ENCODE data around the gene CAPZB.
A peak's percentile ranks its signal among the peaks of the same experiment; 100 is the strongest.
"Not testable (repeated sequence)": the region's sequence is repeated elsewhere in the genome, so short reads cannot be mapped to it uniquely, and the experiment has no call there.

The CAPZB gene

DNA sequence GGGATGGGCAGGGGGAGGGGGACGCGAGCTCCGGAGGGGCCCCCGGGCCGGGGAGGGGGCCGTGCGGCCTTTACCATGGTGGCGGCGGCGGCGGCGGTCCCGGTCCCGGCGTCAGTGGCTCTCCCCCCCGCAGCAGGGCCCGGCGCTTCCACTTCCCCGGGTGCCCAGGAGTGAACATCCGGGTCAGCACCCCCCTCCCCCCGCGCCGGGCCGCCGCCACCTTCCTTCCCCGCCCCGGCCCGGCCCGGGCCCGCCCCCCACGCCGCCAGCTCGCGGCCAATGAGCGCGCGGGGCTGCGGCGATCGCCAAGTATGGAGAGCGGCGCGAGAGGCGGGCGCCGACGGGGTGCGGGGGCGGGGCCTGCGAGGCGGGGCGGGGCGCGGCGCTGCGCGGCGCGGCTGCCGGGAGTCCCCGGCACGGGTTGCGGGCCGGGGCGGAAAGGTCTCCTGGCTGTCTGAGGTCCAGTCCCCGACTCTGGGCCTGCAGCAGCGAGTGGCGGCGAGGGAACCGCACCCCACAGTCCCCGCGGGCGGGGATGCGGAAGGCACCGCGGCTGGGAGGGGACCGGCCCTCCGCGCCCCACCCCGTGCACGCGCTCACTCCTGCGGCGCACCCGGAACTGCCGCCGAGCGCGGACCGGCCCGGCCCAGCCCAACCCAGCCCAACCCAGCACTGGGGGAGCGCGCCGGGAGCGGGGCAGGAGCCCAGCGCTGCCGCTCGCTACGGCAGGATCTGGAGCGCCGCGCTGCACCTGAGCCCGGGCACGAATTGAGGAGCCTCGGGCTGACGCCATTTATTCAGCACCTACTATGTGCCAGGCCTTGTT is at the start of gene CAPZB:
TSS of gene CAPZB (minus strand) at position 178 of the 826 bp plus-strand sequence. CDS start at position 77, 101 bp downstream.
- DNase-seq = peak; percentile 96

DNA sequence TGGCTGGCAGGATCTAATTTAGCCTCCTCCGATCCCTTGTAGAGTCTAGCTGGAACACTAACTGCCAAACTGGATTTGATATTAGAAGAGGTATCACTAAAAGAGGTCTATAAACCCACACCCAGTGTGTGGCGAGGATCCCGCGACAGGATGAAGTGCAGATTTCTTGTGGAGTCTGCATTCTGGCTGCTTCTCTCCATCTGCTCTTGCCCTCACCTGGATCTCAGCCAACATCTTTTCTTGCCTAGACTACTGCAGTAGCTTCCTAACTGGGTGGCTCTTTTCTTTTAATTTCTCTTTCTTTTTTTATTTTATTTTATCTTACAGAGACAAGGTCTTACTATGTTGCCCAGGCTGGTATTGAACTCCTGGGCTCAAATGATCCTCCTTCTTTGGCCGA is 48.9 kb upstream of the CAPZB start:
- DNase-seq = no peak

DNA sequence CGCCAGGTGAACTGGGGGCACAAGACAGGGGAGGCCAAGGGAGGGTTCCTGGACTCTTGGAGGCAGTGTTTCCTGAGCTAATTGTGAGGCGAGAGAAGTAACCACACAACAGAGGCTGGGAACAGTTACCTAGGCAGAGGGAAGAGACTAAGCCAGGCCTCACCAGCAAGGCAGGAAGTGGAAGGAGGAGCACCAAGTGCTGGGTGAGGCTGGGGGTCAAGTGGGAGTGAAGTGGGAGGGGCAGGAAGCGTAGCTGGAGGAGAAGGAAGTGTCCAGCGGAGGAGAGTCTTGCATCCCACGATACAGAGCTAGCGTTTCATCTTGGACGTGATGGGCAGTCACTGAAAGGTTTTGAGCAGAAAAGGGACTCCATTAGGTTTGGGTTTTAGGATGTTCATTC is 48.3 kb upstream of the CAPZB start:
- DNase-seq = no peak

DNA sequence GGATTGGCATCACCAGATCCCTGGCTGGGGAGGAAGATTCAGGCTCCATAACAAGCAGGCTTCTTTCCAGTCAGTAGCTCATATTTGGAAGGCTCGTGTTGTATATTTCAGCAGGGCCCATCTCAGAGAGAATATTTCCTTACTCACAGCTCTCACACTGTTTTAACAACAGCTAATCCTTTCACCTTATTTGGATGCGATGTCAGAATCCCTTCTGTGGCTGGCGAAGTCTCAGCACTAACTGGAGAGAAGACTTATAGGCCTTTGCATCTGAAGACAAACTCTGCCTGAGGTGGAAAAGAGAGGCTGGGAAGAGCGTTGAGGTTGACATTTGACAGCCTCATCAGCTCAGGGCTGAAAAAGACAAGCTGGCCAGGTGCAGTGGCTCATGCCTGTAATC is 47.2 kb upstream of the CAPZB start:
- DNase-seq = no peak

DNA sequence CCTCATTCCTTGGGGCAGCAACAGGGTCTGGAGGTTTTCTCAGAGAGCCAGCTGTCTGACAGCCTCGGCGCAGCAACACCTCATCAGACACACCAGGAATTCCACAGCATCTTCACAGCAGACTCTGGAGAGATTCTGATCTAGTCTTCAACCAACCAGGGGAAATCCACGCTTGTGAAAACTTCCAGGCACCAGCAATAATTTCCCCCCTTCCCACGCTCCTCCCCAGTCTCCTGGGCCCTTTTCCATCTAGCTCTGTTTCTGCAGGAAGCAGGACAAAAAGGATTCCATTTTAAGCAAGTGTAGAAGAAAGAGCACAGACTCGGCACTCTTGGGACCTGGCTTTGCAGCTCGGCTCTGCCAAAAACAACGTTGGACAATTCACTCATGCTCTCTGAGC is 44.3 kb upstream of the CAPZB start:
- DNase-seq = no peak

DNA sequence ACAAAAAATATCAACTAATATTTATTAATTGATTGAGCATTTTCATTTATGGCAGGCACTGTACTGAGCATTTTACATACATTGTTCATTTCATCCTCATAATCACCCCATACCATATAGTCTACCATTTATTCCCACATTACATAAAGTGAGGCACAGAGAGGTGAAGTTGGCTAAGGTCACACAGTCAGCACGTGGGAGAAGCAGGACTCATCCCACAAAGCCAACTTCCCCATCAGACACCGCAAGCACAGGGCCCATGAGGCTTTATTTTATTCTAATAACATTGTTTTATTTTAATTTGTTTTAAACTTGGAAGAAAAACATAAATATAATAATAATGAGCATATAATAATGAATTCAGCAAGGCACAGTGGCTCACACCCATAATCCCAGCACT is 43.1 kb upstream of the CAPZB start:
- no peak for DNase-seq

DNA sequence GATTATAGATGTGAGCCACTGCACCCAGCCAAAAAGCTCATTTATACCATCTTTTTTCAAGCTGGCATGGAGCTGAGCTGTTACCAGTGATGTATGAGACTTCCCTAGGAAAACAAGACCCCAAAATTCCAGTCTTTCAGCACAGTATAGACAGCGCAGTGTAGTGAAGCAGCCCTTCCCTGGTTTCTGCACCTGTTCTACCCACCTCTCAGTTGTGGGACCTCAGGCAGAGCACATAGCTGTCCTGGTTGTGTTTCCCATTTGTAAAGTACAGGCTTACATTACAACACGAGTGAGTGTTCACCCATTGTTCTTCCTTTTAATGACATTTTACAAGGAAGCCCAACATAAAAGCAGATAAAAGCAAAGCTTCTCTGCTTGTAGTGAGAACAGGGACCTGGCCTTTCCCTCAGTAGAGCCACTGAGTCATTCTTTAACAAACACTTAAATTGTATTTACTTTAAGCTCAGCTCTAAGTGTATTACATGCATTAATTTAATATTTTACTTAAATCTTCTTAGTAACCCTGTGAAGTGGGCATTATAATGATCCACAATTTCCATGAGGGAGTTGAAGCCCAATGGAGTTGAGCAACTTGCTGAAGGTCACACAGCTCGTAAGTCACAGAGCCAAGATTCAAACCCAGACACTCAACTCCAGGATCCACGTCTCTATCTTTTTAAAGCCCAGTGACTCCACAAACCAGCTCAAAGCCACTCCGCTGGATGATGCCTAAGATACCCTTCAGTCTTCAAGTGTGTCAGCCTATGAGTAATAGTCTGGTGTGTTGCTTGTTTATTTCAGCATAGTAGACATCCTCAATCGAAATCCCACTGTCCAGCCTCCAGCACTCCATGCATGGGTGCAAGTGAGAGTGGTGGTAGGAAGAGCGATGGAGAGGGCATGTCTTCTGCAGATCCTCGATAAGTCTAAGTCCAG is 40.5 kb upstream of the CAPZB start:
- no peak for DNase-seq

DNA sequence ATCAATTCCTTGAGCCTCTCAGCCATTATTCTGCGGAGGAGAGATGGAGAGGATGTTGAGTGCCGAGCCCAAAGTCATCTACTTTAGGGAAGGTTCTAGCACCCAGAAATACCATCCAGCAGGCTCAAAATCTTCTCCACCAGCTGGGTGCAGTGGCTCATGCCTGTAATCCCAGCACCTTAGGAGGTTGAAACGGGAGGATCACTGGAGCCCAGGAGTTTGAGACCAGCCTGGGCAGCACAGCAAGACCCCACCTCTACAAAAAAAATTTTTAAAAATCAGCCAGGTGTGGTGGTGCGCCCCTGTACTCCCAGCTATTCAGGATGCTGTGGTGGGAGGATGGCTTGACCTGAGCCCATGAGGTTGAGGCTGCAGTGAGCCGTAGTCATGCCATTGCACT is 39.5 kb upstream of the CAPZB start:
- no peak for DNase-seq

DNA sequence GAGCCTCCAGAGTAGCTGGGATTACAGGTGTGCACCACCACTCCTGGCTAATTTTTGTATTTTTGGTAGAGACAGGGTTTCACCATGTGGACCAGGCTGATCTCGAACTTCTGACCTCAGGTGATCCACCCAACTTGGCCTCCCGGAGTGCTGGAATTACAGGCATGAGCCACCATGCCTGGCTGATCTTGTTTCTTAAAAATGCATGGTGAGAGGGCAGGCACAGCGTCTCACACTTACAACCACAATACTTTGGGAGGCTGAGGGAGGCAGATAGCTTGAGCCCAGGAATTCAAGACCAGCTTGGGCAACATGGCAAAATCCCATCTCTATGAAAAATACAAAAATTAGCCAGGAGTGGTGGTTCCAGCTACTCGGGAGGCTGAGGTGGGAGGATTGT is 37.2 kb upstream of the CAPZB start:
- DNase-seq = not testable (repeated sequence)

DNA sequence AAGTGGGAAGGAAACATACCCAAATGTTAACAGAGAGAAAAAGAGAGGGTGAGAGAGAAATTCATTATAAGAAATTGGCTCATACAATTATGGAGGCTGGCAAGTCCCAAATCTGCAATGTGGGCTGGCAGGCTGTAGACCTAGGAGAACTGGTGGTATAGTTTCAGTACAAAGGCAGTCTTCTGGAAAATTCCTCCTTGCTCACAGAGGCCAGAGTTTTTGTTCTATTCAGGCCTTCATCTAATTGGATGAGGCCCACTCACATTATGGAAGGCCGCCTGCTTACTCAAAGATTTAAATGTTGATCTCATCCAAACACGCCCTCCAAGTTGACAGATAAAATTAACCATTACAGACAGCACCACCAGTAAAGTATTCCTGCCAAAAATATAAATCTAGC is 36.1 kb upstream of the CAPZB start:
- DNase-seq = no peak

DNA sequence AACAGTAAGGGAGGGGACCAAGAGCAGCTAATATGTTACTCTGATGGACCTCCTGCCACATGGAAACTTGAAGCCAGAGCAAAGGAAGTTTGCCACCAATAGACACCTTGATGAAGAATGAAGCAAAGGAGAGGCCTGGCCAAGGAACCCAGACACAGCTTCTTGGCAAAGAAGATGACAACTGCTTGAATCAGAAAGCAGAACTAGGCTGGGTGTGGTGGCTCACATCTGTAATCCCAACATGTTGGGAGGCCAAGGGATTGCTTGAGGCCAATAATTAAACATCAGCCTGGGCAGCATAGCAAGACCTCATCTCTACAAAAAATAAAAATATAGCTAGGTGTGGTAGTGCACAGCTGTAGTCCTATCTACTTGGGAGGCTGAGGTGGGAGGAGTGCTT is 31.7 kb upstream of the CAPZB start:
- no peak for DNase-seq

DNA sequence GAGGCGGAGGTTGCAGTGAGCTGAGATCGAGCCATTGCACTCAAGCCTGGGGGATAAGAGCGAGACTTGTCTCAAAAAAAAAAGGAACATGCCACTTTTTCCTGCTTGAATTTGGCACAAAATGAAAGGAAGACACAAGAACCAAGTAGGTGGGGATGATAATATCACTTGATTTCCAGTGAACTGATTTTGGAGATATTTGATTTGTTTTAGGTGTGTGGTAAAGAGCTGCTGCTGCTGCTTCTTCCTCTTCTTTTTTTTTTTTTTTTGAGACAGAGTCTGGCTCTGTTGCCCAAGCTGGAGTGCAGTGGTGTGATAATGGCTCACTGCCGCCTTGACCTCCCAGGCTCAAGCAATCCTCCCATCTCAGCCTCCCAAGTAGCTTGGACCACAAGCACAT is 29.9 kb upstream of the CAPZB start:
- no peak for DNase-seq

DNA sequence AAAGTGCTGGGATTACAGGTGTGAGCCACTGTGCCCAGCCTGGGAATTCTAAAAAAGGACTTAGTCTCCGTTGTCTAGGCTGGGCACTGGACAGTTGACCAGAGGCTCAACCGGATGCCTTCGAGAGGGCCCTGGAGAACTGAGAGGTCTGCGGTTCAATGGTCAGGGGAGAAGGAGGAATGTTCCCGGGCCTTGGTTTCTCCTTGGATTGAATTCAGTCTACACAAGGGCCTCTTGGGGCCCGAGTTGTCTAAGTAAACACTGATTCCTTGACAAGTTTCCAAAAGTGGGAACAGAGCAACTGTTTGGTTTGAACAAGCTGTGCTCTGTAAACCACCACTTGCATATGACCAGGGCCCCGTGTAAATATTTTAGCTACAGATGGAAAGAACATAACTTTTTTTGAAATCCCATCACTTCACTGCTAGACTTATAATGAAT is 29.1 kb upstream of the CAPZB start:
- DNase-seq = no peak

DNA sequence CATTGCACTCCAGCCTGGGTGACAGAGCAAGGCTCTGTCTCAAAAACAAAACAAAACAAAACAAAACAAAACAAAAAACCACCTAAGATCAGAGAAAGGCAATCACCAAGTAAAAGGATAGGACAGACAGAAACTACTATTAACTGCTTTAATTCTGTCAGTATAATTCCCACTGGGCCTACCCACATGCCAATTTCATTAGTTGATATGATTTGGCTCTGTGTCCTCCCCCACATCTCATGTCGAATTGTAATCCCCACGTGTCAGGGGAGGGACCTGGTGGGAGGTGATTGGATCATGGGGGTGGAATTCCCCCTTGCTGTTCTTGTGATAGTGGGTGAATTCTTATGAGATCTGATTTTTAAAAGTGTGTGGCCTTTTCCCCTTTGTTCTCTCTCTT is 27.2 kb upstream of the CAPZB start:
- no peak for DNase-seq

DNA sequence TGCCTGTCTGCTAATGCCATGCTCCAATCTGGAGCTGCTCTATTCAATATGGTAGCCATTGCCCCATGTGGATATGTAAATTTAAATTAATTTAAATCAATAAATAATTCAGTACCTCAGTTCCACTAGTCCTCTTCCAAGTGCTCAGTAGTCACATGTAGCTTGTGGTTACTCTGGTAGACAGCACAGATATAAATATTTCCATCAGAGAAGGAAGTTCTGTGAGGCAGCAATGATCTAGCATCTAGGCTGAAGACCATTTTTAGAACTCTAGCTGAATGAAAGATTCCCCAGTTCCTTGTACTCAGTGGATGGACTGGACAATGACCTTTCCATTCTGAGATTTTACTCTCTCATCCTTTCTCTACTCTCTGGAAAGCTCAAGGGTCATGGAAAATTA is 25.8 kb upstream of the CAPZB start:
- DNase-seq = no peak

DNA sequence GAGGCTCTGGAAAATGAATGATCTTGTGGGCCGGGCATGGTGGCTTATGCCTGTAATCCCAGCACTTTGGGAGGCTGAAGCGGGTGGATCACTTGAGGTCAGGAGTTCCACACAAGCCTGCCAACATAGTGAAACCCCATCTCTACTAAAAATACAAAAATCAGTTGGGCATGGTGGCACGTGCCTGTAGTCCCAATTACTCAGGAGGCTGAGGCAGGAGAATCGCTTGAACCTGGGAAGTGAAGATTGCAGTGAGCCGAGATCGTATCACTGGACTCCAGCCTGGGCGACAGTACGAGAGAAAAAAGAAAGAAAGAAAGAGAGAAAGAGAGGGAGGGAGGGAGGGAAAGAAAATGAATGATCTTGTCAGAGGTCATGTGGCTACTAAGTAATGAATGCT is 24.3 kb upstream of the CAPZB start:
- not testable (repeated sequence) for DNase-seq

DNA sequence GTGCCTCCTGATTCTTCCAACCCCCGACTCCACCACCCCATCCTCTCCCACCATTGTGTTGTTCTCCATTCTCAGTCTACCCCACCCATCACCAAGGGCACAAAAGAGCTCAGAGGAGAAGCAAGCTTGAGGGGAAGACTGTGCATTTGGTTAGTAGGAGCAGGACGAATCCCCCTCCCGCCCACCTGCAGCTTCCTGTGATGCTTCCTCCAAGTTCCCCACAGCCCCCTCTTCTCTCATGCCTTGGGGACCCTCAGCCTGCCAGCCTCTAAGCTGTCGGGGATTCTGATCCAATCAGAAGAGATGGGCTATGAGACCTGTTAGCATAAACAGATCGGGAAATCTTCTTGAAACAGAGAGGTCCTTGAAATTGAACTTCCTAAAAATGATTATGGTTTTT is 22.2 kb upstream of the CAPZB start:
- DNase-seq = no peak

DNA sequence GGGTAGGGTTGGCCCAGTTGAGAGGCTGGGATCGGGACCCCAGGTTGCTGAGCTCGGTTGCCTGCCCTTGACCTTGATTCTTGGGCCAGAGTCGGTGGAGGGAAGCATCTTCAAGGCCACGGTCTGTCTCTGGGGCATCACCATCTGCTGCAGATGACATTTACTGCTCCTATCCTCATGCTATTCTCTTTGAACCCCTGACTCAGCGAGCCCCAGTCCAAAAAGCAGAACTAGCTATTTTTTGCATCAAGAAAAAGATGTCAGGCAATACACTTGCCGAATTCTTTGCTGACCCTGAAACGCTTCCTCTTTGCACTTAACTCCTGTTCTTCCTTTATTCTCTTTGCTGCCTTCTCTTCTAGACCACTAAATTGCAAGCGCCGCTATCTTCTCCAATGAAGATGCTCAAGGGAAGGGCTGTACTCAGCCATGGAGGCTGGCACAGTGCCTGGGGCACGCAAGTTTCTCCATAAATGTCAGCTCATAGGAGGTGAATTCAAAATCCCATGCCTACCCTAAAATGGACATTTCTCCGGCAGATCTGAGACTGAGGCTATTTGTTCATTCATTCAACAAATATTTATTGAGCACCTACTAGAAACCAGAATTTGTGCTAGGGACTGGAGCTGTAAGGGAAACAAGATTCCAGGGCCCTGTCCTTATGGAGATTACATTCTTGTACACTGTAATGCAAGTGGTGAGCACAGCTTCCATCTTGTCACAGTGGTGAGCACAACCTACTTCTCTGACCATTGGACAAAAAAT is 20.5 kb upstream of the CAPZB start:
- no peak for DNase-seq

DNA sequence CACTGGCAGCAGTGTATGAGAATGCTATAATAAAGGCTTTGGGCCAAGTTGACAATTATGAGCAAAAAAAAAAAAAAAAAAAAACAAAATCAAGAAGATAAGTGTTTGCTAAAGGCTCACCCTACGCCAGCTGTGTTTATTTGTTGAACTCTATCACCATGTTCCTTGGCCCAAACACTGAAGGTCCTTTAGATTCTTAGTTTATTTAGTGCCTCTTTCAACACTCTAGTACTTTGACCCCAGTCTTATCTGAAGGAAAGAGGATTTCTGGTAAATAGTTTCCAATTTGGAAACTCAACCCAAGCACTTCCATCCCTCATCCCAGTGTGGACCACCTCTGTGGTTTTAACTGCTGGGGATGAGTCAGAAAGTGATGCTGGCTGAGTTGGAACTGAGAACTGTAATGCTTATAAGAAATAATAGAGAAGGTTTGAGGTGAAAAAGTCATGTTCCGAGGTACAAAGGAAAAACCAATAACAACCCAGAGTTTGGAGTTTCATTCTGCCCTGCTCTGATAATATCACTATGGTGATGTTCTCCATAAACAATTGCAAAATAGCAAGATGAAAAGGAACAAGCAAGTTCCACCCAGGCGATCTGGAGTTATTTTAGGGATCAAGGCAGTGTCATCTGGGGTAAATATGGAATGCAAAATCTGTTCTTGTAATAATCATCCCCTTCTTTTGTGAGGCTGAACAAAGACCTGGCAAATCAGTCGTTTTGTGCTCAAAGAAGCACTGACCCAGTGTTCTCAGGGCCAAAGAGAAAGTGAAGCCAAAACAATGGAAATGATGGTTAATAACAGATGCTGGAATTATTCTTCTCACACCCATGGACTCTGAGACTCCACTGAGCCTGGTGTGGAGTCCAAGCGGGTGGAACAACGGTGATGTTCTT is 19.7 kb upstream of the CAPZB start:
- DNase-seq = no peak

DNA sequence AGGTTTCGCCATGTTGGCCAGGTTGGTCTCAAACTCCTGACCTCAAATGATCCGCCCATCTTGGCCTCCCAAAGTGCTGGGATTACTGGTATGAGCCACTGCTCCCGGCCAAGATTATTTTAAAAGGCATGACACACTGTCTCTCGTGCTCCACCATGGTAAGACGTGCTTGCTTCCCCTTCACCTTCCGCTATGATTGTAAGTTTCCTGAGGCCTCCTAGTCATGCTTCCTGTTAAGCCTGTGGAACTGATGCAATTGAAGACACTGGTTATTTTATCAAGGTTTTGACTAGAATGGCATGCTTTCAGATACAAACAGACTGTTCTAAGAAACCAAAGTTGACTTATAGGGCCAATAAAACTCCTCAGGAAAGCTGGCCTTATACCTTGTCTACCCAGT is 16.9 kb upstream of the CAPZB start:
- DNase-seq = not testable (repeated sequence)

DNA sequence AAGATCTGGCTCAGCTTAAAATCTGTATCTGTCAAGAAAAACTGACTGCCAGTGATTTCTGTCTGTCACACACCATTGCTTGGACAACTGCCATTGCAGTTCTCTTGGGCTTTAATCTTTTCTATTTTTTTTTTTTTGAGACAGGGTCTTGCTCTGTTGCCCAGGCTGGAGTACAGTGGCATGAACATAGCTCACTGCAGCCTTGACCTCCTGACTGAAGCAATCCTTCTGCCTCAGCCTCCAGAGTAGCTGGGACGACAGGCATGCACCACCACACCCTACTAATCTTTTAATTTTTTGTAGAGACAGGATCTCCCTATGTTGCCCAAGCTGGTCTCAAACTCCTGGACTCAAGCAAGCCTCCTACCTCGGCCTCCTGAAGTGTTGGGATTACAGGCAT is 14.5 kb upstream of the CAPZB start:
- DNase-seq = not testable (repeated sequence)

DNA sequence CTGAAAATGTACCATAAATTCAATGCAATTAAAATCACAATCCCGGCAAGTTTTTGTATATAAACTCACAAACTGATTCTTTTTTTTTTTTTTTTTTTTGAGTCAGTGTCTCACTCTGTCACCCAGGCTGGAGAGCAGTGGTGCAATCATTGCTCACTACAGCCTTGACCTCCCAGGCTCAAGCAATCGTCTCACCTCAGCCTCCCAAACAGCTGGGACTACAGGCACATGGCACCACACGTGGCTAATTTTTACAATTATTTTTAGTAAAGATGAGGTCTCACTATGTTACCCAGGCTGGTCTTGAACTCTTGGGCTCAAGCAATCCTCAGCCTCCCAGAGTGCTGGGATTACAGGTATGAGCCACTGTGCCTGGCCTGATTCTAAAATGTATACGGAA is 12.1 kb upstream of the CAPZB start:
- not testable (repeated sequence) for DNase-seq

Data from activated CD4-positive, alpha-beta T cell treated with anti-CD3 and anti-CD28 coated beads, Interleukin-10, Interleukin-2, amounts not matched to agents 100 ng/mL and 50 ng/mL, durations not matched to agents 16 hours and 8 hours (primary cell).